ENCODE measurements around the gene ITK. TPM values are rescaled to one million over a fixed set of nuclear protein-coding genes. Genes with fewer than 3 reads are reported as not detected.

The ITK gene
- total and polyA plus RNA-seq, 4 donors: 0.35 to 1.5 (median 0.43) TPM

DNA sequence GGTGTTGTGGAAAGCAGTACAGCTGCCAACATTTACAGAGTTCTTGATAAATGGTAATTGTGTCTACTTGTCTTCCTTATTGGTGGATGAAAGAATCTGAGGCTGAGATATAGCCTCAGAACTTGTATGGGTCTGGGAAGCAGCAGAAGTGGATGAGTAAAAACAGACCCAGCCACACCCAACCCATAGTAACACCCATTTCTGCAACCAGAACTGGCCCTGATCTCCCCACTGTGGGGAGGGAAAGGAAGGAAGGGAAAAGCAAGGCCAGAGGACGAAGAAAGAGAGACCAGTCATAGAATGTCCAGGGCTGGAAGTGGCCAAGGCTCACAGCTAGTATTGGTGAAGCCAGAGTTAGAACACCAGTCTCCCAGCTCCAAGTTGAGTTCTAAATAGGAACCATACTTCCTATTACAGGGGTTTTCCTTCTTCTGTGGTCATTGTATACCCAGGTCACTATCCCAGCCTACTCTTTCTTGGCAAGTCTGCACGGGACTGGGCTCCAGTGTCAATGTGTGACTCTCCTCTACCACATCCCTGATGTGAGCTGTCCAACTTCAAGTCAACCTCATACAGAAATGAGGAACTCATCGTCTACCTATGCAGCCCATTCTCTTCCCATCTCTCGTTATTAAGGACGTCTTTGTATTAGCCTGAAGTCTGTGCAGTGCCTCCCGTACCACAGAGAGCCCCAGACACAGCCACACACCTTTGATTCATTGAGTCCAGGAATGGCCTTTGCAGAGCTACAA lies 35.9 kb downstream of the ITK start:
- H3K36me3 ChIP-seq (ENCODE audit: control insufficient read depth in 4 of 4, insufficient read depth in 3 of 4, low read depth in 1 of 4, low read length in 3 of 4): no peaks in the 10 kb centered on the region
- H3K9me3 ChIP-seq (ENCODE audit: control insufficient read depth in 4 of 4, low read length in 3 of 4): no peaks in the 10 kb centered on the region
- no peak overlapping the region for H3K9ac ChIP-seq (ENCODE audit: low read depth in 1 of 2, low read length in 2 of 2)
- no peak for DNase-seq (ENCODE audit: low spot score)
- no peak for TF ChIP-seq HNF4A (conservative IDR thresholded peaks at IDR 0.05)
- no peak for TF ChIP-seq YY1 (IDR thresholded peaks at IDR 0.05)
- TF ChIP-seq, protein P1, sequence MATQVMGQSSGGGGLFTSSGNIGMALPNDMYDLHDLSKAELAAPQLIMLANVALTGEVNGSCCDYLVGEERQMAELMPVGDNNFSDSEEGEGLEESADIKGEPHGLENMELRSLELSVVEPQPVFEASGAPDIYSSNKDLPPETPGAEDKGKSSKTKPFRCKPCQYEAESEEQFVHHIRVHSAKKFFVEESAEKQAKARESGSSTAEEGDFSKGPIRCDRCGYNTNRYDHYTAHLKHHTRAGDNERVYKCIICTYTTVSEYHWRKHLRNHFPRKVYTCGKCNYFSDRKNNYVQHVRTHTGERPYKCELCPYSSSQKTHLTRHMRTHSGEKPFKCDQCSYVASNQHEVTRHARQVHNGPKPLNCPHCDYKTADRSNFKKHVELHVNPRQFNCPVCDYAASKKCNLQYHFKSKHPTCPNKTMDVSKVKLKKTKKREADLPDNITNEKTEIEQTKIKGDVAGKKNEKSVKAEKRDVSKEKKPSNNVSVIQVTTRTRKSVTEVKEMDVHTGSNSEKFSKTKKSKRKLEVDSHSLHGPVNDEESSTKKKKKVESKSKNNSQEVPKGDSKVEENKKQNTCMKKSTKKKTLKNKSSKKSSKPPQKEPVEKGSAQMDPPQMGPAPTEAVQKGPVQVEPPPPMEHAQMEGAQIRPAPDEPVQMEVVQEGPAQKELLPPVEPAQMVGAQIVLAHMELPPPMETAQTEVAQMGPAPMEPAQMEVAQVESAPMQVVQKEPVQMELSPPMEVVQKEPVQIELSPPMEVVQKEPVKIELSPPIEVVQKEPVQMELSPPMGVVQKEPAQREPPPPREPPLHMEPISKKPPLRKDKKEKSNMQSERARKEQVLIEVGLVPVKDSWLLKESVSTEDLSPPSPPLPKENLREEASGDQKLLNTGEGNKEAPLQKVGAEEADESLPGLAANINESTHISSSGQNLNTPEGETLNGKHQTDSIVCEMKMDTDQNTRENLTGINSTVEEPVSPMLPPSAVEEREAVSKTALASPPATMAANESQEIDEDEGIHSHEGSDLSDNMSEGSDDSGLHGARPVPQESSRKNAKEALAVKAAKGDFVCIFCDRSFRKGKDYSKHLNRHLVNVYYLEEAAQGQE (IDR thresholded peaks at IDR 0.05): no peak
- no peak for TF ChIP-seq ATF3 (IDR thresholded peaks at IDR 0.05)
- no peak for TF ChIP-seq FOXA1 (IDR thresholded peaks at IDR 0.05)
- TF ChIP-seq FOXA2 (IDR thresholded peaks at IDR 0.05): no peak
- TF ChIP-seq GABPA (IDR thresholded peaks at IDR 0.05 in 1 of 2, conservative IDR thresholded peaks at IDR 0.05 in 1 of 2): no peak
- TF ChIP-seq, protein P2, sequence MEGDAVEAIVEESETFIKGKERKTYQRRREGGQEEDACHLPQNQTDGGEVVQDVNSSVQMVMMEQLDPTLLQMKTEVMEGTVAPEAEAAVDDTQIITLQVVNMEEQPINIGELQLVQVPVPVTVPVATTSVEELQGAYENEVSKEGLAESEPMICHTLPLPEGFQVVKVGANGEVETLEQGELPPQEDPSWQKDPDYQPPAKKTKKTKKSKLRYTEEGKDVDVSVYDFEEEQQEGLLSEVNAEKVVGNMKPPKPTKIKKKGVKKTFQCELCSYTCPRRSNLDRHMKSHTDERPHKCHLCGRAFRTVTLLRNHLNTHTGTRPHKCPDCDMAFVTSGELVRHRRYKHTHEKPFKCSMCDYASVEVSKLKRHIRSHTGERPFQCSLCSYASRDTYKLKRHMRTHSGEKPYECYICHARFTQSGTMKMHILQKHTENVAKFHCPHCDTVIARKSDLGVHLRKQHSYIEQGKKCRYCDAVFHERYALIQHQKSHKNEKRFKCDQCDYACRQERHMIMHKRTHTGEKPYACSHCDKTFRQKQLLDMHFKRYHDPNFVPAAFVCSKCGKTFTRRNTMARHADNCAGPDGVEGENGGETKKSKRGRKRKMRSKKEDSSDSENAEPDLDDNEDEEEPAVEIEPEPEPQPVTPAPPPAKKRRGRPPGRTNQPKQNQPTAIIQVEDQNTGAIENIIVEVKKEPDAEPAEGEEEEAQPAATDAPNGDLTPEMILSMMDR (IDR thresholded peaks at IDR 0.05; ENCODE audit: low read depth, low read length, missing input control): no peak
- TF ChIP-seq JUND (IDR thresholded peaks at IDR 0.05): no peak
- no peak for TF ChIP-seq HNF4G (IDR thresholded peaks at IDR 0.05)
- TF ChIP-seq NR2F2 (IDR thresholded peaks at IDR 0.05): no peak
- TF ChIP-seq EGR1 (IDR thresholded peaks at IDR 0.05; ENCODE audit: low read depth in 2 of 2): no peak
- no peak for TF ChIP-seq RAD21 (IDR thresholded peaks at IDR 0.05)
- TF ChIP-seq SP1 (IDR thresholded peaks at IDR 0.05): no peak
- TF ChIP-seq TAF1 (conservative IDR thresholded peaks at IDR 0.05): no peak
- TF ChIP-seq ZBTB33 (IDR thresholded peaks at IDR 0.05): no peak
- no peak for TF ChIP-seq RXRA (IDR thresholded peaks at IDR 0.05)
- TF ChIP-seq, protein P3, sequence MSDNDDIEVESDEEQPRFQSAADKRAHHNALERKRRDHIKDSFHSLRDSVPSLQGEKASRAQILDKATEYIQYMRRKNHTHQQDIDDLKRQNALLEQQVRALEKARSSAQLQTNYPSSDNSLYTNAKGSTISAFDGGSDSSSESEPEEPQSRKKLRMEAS (IDR thresholded peaks at IDR 0.05): no peak
- H3K27me3 ChIP-seq (ENCODE audit: control insufficient read depth in 4 of 4, insufficient read depth in 4 of 4, low read length in 3 of 4): no peaks in the 10 kb centered on the region
- no peaks in the 10 kb centered on the region for H3K4me1 ChIP-seq (ENCODE audit: control insufficient read depth in 4 of 4, insufficient read depth in 4 of 4, low read length in 3 of 4)
- no peak overlapping the region for H3K4me3 ChIP-seq (ENCODE audit: low read depth in 1 of 3, low read length in 3 of 3)
- H3K27ac ChIP-seq (ENCODE audit: low read depth in 1 of 2, low read length in 2 of 2): no peak overlapping the region
- WGBS: 86% methylated on average over 6 of the region's 6 CpGs
